Heart right ventricle (tissue), 16 donors: ENCODE results near the gene OR6C2. TPM values are rescaled to one million over a fixed set of nuclear protein-coding genes. Genes with fewer than 3 reads are reported as not detected.
A peak's percentile ranks its signal among the peaks of the same experiment; 100 is the strongest.
"Not testable (repeated sequence)": the region's sequence is repeated elsewhere in the genome, so short reads cannot be mapped to it uniquely, and the experiment has no call there.

ENCODE experiments used
- ATAC-seq, 8 donors: fragments of 200-7000 bp; cut with Tn5 transposase; one replicate each; pipeline ENCODE4 v1.9.1; 2020; ENCODE audit warnings: mild to moderate bottlenecking in 8 of 8, moderate library complexity in 8 of 8, moderate number of reproducible peaks in 1 of 8
- DNase-seq, 2 donors: peaks; one replicate each; pipeline ENCODE4 v3.0.0-alpha.2; 2020
- H3K27ac ChIP-seq, 10 donors: fragments of 200-600 bp; sonication (generic) in 2 of 10; one replicate each; pipeline versions ENCODE4 v1.5.0 to v1.8.0; 2020 to 2022; ENCODE audit warnings: mild to moderate bottlenecking in 3 of 10
- H3K27me3 ChIP-seq, 7 donors: fragments of 200-600 bp; one replicate each; pipeline ENCODE4 v1.8.0; 2021 to 2022; ENCODE audit warnings: mild to moderate bottlenecking in 2 of 7
- H3K36me3 ChIP-seq, 9 donors: fragments of 200-600 bp; sonication (generic) in 1 of 9; one replicate each; pipeline versions ENCODE4 v1.5.0 to v1.8.0; 2020 to 2022; ENCODE audit warnings: mild to moderate bottlenecking in 2 of 9
- H3K4me1 ChIP-seq, 9 donors: fragments of 200-600 bp; sonication (generic) in 1 of 9; one replicate each; pipeline versions ENCODE4 v1.5.0 to v1.8.0; 2020 to 2022; ENCODE audit warnings: mild to moderate bottlenecking in 4 of 9
- H3K4me3 ChIP-seq, 10 donors: fragments of 200-600 bp; sonication (generic) in 2 of 10; one replicate each; pipeline versions ENCODE4 v1.5.0 to v1.8.0; 2020 to 2022; ENCODE audit warnings: mild to moderate bottlenecking in 7 of 10, moderate library complexity in 2 of 10
- H3K9me3 ChIP-seq, 11 donors: fragments of 200-600 bp in 10 of 11; sonication (generic) in 2 of 11; one replicate each; pipeline versions ENCODE4 v1.5.0 to v1.8.0; 2013 to 2022; ENCODE audit warnings: mild to moderate bottlenecking in 2 of 11, control low read depth in 1 of 11, moderate library complexity in 1 of 11
- WGBS, 2 donors: extraction: QIAGEN DNeasy Blood & Tissue Kit; methylation state at CpG; one replicate each; pipeline ENCODE4 v1.1.7; 2013; ENCODE audit warnings: inconsistent platforms in 1 of 2; 5-methylcytosine and 5-hydroxymethylcytosine counted together
- intact Hi-C, 10 donors: fragments of 100-400 bp; cut with DNase I; formaldehyde crosslinking; loops; one replicate each; pipeline versions ENCODE4 v1.11.1 to v1.14.2; 2022
- long read RNA-seq, 3 donors: library from polyadenylated mRNA; unstranded; transcript quantifications; one replicate each; pipeline ENCODE4 v2.0.0, GENCODE V29; 2020 to 2021
- polyA plus RNA-seq, 2 donors: library from polyadenylated mRNA; stranded (reverse); fragments of 200-250 nt; gene quantifications; one replicate each; pipeline ENCODE4 v1.2.3, GENCODE V29; 2013
- total RNA-seq, 10 donors: library from RNA; stranded (reverse); fragmentation: NEBNext Ultra II Directional in 3 of 10; extraction: Animal tissue kit (Norgen Biotek cat#: 25700) in 3 of 10; gene quantifications; one replicate each; pipeline versions ENCODE4 v1.2.1 to v1.2.4, GENCODE V29; 2021 to 2023
- TF ChIP-seq, protein P1 (sequence below), 9 donors: fragments of 200-600 bp; sonication (generic) in 2 of 9; IDR thresholded peaks; one replicate each; pipeline versions ENCODE4 v1.5.0 to v1.8.0; 2021 to 2022; ENCODE audit warnings: antibody characterized with exemption in 9 of 9, mild to moderate bottlenecking in 5 of 9, moderate library complexity in 1 of 9
- donor health status: Arrhythmogenic right ventricular cardiomyopathy.
- donor health status: ischemic (EF 13 %, LVEDD 7.1; RV severe dilation, severe dysfunction).
- donor health status: healthy with polysubstance abuse.
- donor health status: DM: no; HTN: yes; CAD: no.
- donor health status: DM: no; HTN: no; CAD: no.
- donor health status: ischemic (EF 25% LVEDD 6.9; RV normal size, moderate dysfunction).
- donor health status: ischemic (EF 25% LVEDD 5.7; RV mildly dilated, moderate dysfunction).
- donor health status: healthy.
- donor health status: DM: yes; HTN: yes; CAD: no.
- donor health status: Ischemic cardiomyopathy.
- donor health status: ischemic (EF 35%, LVEDD 5.7; RV mildly dilated, moderate dysfunction).
- donor health status: nonischemic (EF 11% LVEDD 7.7; RV severe dilation, severe dysfunction).
- donor health status: DM: yes; HTN: yes; CAD: no.
- donor health status: PGD.
- donor health status: ischemic (EF 29% LVEDD 5.4; RV normal size, mild dysfunction).
- donor health status: nonischemic (EF 23%, LVEDD 6.1; RV moderate dilation, normal function).

The OR6C2 gene
- total RNA-seq (not detected), polyA plus RNA-seq (not detected)
- long read RNA-seq, donor 1, result 0 reads
- long read RNA-seq, donor 2, result 0 reads
- long read RNA-seq, donor 3, result 0 reads

DNA sequence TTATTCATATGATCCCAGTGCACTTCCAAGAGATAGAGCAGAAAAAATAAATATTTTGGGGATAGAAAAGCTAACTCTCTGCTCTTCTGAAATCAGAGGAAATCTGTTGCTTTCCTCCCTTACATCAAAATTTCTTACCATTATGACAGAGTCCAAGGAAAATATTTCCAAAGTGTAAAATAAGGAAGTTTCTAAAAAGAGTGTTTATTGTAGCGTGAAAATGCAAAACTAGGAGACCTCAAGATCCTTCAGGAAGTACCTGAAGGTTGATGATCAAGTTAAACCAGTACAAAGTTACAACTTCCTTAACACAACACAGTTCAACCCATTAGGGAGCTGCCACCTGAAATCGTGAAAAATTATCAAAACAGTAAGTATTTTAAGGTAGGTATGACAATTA is at the start of gene OR6C2:
Gene OR6C2 (plus strand): TSS at position 301 of the 400 bp plus-strand sequence. CDS start 8,138 bp downstream, outside the sequence.
- Histone ChIP-seq H3K36me3 (no peaks in the 10 kb centered on the region), H3K4me1 (no peaks in the 10 kb centered on the region), H3K4me3 (no peak within 1 kb of the TSS), H3K27me3 (no peaks in the 10 kb centered on the region), H3K9me3 (peaks cover 0 to 27% (median 4%) of the 10 kb centered on the region in 11 donors), H3K27ac (no peak within 1 kb of the TSS)
- 45 to 53% methylated on average over 2 of the region's 2 CpGs for WGBS, 2 donors
- no peak for ATAC-seq
- DNase-seq, result no peak
- TF ChIP-seq, protein P1, sequence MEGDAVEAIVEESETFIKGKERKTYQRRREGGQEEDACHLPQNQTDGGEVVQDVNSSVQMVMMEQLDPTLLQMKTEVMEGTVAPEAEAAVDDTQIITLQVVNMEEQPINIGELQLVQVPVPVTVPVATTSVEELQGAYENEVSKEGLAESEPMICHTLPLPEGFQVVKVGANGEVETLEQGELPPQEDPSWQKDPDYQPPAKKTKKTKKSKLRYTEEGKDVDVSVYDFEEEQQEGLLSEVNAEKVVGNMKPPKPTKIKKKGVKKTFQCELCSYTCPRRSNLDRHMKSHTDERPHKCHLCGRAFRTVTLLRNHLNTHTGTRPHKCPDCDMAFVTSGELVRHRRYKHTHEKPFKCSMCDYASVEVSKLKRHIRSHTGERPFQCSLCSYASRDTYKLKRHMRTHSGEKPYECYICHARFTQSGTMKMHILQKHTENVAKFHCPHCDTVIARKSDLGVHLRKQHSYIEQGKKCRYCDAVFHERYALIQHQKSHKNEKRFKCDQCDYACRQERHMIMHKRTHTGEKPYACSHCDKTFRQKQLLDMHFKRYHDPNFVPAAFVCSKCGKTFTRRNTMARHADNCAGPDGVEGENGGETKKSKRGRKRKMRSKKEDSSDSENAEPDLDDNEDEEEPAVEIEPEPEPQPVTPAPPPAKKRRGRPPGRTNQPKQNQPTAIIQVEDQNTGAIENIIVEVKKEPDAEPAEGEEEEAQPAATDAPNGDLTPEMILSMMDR (IDR thresholded peaks at IDR 0.05), result no peak
- intact Hi-C loops, result no loop called here

DNA sequence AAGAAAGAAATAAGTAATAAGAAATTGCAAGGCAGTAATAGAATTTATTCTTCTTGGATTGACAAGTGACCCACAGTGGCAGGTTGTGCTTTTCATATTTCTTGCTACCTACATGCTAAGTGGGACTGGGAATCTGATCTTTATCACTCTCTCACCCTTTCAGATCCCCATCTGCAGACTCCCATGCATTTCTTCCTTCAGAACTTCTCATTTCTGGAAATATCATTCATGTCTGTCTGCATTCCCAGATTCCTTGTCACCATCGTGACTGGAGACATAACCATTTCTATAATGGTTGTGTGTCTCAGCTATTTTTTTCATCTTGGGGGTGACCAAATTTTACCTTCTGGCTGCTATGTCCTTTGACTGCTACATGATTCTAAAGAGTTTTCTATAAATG is 47.5 kb upstream of the OR6C2 start:
- Histone ChIP-seq H3K4me1 (no peaks in the 10 kb centered on the region), H3K4me3 (no peak overlapping the region), H3K36me3 (no peaks in the 10 kb centered on the region), H3K9me3 (no peaks in the 10 kb centered on the region), H3K27ac (no peak overlapping the region), H3K27me3 (peaks cover 0 to 6% (median 0%) of the 10 kb centered on the region in 7 donors)
- TF ChIP-seq, protein P1 (IDR thresholded peaks at IDR 0.05), result no peak
- no peak for DNase-seq
- WGBS, 2 donors, result 77 to 80% methylated on average over 1 of the region's 1 CpG
- ATAC-seq, result no peak
- intact Hi-C loops, result no loop called here

DNA sequence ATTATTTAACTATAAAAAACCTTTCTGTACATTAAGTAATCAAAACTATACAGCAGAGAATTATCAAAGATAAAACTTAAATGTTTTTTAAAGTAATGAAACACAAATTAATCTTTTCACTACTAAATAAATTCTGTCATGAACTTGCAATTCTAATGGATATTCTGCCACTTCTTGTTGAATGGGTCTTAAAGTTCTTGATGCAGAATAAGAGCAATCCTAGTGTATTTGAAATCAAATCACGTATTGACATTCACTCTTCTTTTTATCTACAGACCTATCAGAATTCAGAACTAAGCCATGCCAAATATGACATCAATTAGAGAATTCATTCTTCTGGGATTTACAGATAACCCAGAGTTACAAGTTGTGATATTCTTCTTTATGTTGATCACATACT is 43.6 kb upstream of the OR6C2 start, which contains the start of gene OR6C65:
Gene OR6C65 (plus strand): TSS at position 301 of the 400 bp plus-strand sequence. CDS start 0 bp downstream, at position 301.
- intact Hi-C loops, result no loop called here
- Histone ChIP-seq H3K27ac (no peak within 1 kb of the TSS), H3K4me3 (no peak within 1 kb of the TSS), H3K4me1 (no peaks in the 10 kb centered on the region), H3K27me3 (no peaks in the 10 kb centered on the region), H3K9me3 (peaks cover 0 to 8% (median 0%) of the 10 kb centered on the region in 11 donors), H3K36me3 (no peaks in the 10 kb centered on the region)
- no peak for ATAC-seq
- TF ChIP-seq, protein P1 (IDR thresholded peaks at IDR 0.05), result no peak
- DNase-seq, result no peak
- 77 to 84% methylated on average over 1 of the region's 1 CpG for WGBS, 2 donors

DNA sequence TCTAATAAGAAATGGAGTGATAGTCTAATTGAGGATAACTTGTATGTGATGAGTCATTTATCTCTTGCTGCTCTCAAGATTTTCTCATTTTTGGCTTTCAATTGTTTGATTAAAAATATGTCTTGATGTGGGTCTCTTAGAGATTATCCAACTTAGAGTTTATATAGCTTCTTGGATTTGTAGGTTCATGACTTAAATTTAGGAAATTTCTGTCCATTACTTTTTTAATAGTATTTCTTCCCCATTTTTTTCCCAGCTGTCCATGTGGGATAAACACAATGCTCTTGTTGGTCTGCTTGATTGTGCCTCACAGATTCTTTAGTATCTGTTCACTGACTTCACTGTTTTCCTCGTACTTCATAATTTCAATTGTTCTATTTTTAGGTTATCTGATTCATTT is 36.0 kb upstream of the OR6C2 start:
- WGBS, 2 donors, result 49 to 52% methylated on average over 1 of the region's 1 CpG
- H3K4me3 ChIP-seq, result no peak overlapping the region
- ATAC-seq (no peak), DNase-seq (no peak)
- H3K4me1 ChIP-seq, result no peaks in the 10 kb centered on the region
- peaks cover 0 to 32% (median 0%) of the 10 kb centered on the region in 11 donors for H3K9me3 ChIP-seq
- H3K36me3 ChIP-seq, result no peaks in the 10 kb centered on the region
- no peaks in the 10 kb centered on the region for H3K27me3 ChIP-seq
- intact Hi-C loops, result no loop called here
- TF ChIP-seq, protein P1 (IDR thresholded peaks at IDR 0.05), result no peak
- H3K27ac ChIP-seq, result no peak overlapping the region

DNA sequence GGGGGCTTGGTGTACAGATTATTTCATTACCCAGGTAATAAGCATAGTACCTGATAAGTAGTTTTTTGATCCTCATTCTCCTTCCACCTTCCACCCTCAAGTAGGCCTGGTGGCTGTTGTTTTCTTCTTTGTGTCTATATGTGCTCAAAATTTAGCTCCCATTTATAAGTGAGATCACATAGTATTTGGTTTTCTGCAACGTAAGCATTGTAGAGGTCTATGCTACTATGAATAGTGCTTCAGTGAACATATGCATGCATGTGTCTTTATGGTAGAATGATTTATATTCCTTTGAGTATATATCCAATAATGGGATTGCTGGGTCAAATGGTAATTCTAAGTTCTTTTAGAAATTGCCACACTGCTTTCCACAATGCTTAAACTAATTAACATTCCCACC is 34.7 kb upstream of the OR6C2 start:
- H3K4me1 ChIP-seq, DNase-seq, H3K27me3 ChIP-seq, intact Hi-C loops, H3K4me3 ChIP-seq, H3K27ac ChIP-seq, H3K36me3 ChIP-seq, ATAC-seq: not testable (repeated sequence)
- peaks cover 0 to 24% (median 0%) of the 10 kb centered on the region in 11 donors for H3K9me3 ChIP-seq
- 90 to 95% methylated on average over 1 of the region's 1 CpG for WGBS, 2 donors

DNA sequence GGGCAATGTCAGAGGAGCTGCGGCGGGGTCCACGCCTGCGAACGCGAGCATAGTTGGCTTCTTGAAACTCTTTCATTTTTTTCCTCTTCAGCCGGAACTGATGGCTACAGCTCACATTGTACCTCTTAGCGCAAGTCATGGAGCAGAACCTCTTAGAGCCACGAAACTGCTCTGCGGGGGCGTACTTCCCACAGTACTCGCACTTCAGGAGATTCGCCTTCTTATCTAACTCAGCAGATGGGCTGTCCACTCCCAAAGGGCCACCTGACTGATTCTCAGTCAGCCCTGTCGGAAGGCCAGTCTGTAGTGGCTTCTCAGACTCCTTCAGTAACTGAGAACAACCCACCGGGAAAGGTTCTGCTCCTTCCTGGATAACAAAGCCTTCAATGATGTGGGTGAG is 31.7 kb upstream of the OR6C2 start:
- H3K27me3 ChIP-seq, DNase-seq, H3K4me1 ChIP-seq, H3K36me3 ChIP-seq, intact Hi-C loops, H3K27ac ChIP-seq, H3K4me3 ChIP-seq, ATAC-seq: not testable (repeated sequence)
- WGBS, 2 donors, result 87 to 92% methylated on average over 15 of the region's 15 CpGs
- H3K9me3 ChIP-seq, result peaks cover 0 to 20% (median 0%) of the 10 kb centered on the region in 11 donors

DNA sequence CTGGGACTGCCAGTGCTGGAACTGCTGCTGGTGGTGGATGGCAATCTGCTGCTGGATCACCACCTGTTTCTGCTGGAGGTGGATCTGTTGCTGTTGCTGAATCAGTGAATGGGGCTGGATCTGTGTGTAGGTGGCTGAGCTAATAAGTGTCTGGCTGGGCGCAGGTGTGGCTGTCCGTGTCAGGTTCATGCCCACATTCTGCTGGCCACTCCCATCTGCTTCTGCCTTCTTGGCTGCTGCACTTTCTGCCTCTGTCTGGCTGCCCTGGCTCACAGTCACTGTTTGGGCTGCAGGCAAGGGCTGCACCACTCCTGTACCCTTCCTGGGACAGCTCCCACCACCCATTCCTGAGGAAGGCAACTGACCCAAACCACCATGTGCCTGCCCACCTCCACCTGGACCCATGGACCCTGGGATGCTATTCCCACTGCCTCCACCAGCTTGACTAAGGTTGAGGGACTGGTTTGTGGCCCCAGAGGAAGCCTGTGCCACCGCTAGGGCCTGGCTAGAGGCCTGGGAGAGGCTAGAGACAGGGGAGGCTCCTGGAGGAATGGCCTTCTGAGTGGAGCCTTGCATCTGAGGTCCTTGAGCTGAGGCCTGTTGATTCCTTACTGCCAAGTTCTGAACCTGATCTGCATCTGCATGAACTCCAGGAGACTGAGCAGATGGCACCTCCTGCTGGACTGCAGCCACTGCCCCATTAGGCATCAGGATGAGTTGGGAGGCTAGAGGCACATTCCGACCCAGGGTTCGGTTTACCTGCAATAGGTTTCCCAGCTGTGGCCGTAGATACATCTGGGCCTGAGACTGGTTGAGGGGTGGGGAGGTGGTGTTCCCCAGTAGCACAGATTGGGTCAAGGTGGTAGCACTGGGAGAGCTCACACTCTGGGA is 30.1 kb upstream of the OR6C2 start:
- intact Hi-C loops, H3K4me3 ChIP-seq, DNase-seq, H3K4me1 ChIP-seq, H3K27ac ChIP-seq, H3K36me3 ChIP-seq, H3K9me3 ChIP-seq, H3K27me3 ChIP-seq: not testable (repeated sequence)
- WGBS, 2 donors, result 89 to 91% methylated on average over 5 of the region's 6 CpGs
- peak in 1 of 8 donors; percentile 34 for ATAC-seq
